ENCODE measurements around the gene P3R3URF.

Gene P3R3URF

GRCh38 chr1:46174448-46175231 lies 1.6 kb downstream of the P3R3URF start, which contains the start of gene TSPAN1:
TSS of gene TSPAN1 (plus strand) at chr1:46175087. CDS start at chr1:46181108, 6,021 bp downstream.
- in situ Hi-C loops (cut with MboI; ENCODE audit: low sequenced_read_pairs) = loop anchor here (5.0 kb wide), 1 partner anchor 137 kb away; no protein-coding TSS in a partner anchor

GRCh38 chr1:46173361-46173856 lies 2.9 kb downstream of the P3R3URF start:
- in situ Hi-C loops (cut with MboI; ENCODE audit: low sequenced_read_pairs) = no loop called here

GRCh38 chr1:46172321-46172720 lies 4.0 kb downstream of the P3R3URF start:
- in situ Hi-C loops (cut with MboI; ENCODE audit: low sequenced_read_pairs) = no loop called here

GRCh38 chr1:46171871-46172270 lies 4.4 kb downstream of the P3R3URF start:
- in situ Hi-C loops (cut with MboI; ENCODE audit: low sequenced_read_pairs) = no loop called here

GRCh38 chr1:46171351-46171750 lies 4.9 kb downstream of the P3R3URF start:
- in situ Hi-C loops (cut with MboI; ENCODE audit: low sequenced_read_pairs) = no loop called here

GRCh38 chr1:46169811-46170454 lies 6.4 kb downstream of the P3R3URF start:
- in situ Hi-C loops (cut with MboI; ENCODE audit: low sequenced_read_pairs) = no loop called here

- in situ Hi-C loops (cut with MboI; ENCODE audit: low sequenced_read_pairs) = no loop called here
Measured at GRCh38 chr1:46168477-46168876, 7.8 kb downstream of the P3R3URF start.

GRCh38 chr1:46166521-46167462 lies 9.5 kb downstream of the P3R3URF start:
- in situ Hi-C loops (cut with MboI; ENCODE audit: low sequenced_read_pairs) = no loop called here

- in situ Hi-C loops (cut with MboI; ENCODE audit: low sequenced_read_pairs) = no loop called here
Measured at GRCh38 chr1:46160212-46160611, 16.1 kb downstream of the P3R3URF start.

GRCh38 chr1:46159516-46159915 lies 16.8 kb downstream of the P3R3URF start:
- in situ Hi-C loops (cut with MboI; ENCODE audit: low sequenced_read_pairs) = no loop called here

- in situ Hi-C loops (cut with MboI; ENCODE audit: low sequenced_read_pairs) = no loop called here
Measured at GRCh38 chr1:46158312-46159281, 17.7 kb downstream of the P3R3URF start.

GRCh38 chr1:46157916-46158311 lies 18.4 kb downstream of the P3R3URF start:
- in situ Hi-C loops (cut with MboI; ENCODE audit: low sequenced_read_pairs) = no loop called here

- in situ Hi-C loops (cut with MboI; ENCODE audit: low sequenced_read_pairs) = no loop called here
Measured at GRCh38 chr1:46153732-46154131, 22.6 kb downstream of the P3R3URF start.

GRCh38 chr1:46153228-46153627 lies 23.1 kb downstream of the P3R3URF start:
- in situ Hi-C loops (cut with MboI; ENCODE audit: low sequenced_read_pairs) = no loop called here

- in situ Hi-C loops (cut with MboI; ENCODE audit: low sequenced_read_pairs) = no loop called here
Measured at GRCh38 chr1:46152016-46152415, 24.3 kb downstream of the P3R3URF start.

GRCh38 chr1:46150085-46150484 lies 26.2 kb downstream of the P3R3URF start:
- in situ Hi-C loops (cut with MboI; ENCODE audit: low sequenced_read_pairs) = no loop called here

GRCh38 chr1:46148318-46148717 lies 28.0 kb downstream of the P3R3URF start:
- in situ Hi-C loops (cut with MboI; ENCODE audit: low sequenced_read_pairs) = no loop called here

GRCh38 chr1:46137916-46138315 lies 38.4 kb downstream of the P3R3URF start:
- in situ Hi-C loops (cut with MboI; ENCODE audit: low sequenced_read_pairs) = no loop called here

- in situ Hi-C loops (cut with MboI; ENCODE audit: low sequenced_read_pairs) = no loop called here
Measured at GRCh38 chr1:46136711-46137110, 39.6 kb downstream of the P3R3URF start.
